Measurements from ENCODE around the gene TGFBR3.

TGFBR3 gene

DNA sequence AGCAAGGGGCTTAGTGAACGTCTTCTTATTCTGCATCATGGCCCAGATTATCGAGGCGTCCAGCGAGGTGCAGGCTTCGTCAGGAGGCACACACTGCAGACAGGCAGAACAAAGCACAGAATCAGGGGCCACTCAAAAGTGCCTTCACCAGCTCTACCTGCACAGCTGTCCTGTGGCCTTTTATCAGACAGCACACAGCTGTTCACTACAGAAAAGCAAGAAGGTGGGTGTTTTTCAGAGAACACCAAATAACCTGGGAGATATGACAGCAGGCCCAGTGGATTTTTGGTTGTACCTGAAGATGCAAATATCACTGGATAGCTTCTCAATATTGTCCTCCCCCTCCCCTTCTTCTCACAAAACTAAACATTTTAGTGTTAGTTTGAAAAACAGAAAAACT, 177.3 kb downstream of the TGFBR3 start:
- no peak for TF ChIP-seq EZH2phosphoT487 (conservative IDR thresholded peaks at IDR 0.05; ENCODE audit: low read length)
- TF ChIP-seq, protein P1, sequence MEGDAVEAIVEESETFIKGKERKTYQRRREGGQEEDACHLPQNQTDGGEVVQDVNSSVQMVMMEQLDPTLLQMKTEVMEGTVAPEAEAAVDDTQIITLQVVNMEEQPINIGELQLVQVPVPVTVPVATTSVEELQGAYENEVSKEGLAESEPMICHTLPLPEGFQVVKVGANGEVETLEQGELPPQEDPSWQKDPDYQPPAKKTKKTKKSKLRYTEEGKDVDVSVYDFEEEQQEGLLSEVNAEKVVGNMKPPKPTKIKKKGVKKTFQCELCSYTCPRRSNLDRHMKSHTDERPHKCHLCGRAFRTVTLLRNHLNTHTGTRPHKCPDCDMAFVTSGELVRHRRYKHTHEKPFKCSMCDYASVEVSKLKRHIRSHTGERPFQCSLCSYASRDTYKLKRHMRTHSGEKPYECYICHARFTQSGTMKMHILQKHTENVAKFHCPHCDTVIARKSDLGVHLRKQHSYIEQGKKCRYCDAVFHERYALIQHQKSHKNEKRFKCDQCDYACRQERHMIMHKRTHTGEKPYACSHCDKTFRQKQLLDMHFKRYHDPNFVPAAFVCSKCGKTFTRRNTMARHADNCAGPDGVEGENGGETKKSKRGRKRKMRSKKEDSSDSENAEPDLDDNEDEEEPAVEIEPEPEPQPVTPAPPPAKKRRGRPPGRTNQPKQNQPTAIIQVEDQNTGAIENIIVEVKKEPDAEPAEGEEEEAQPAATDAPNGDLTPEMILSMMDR (IDR thresholded peaks at IDR 0.05; ENCODE audit: insufficient read depth, low read length, poor library complexity, severe bottlenecking) = no peak
- Histone ChIP-seq H3K79me2 (ENCODE audit: insufficient read depth, low read length) (no peaks in the 10 kb centered on the region), H4K20me1 (ENCODE audit: low read depth, low read length) (no peaks in the 10 kb centered on the region), H3K4me2 (ENCODE audit: low read depth, low read length, poor library complexity, severe bottlenecking) (no peak overlapping the region), H3K27ac (ENCODE audit: low read depth, low read length) (no peak overlapping the region), H2AFZ (ENCODE audit: low read depth, low read length, severe bottlenecking) (no peak overlapping the region), H3K9me3 (ENCODE audit: insufficient read depth, low read length) (no peaks in the 10 kb centered on the region), H3K9ac (ENCODE audit: low read length) (no peak overlapping the region), H3F3A (ENCODE audit: insufficient read depth) (no peaks in the 10 kb centered on the region), H3K4me3 (ENCODE audit: insufficient read depth, low read length, poor library complexity, severe bottlenecking) (no peak overlapping the region), H3K9me2 (replicated peaks; ENCODE audit: insufficient read depth, low read length) (no peaks in the 10 kb centered on the region), H3K27me3 (ENCODE audit: low read length) (no peaks in the 10 kb centered on the region), H3K36me3 (ENCODE audit: low read length) (no peaks in the 10 kb centered on the region)

DNA sequence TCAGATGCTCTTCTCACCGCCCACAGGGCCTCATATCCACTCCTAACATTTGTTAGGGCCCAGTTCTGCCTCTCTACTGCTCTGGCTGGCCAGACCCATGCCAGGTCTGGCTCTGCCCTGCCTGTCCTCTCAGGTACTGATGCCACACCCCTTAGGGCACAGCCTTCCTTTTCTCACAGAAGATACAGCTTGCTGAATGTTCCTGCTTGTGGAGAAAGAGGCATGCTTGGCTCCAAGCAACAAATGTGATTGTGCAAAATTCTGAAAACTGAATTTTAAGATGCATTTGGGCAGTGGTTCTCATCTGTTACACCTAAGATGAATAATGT, 178.1 kb downstream of the TGFBR3 start:
- no peak overlapping the region for H3K27ac ChIP-seq (ENCODE audit: low read depth, low read length)
- no peak overlapping the region for H3K9ac ChIP-seq (ENCODE audit: low read length)
- no peak overlapping the region for H3K4me2 ChIP-seq (ENCODE audit: low read depth, low read length, poor library complexity, severe bottlenecking)
- H4K20me1 ChIP-seq (ENCODE audit: low read depth, low read length) = no peaks in the 10 kb centered on the region
- no peak for TF ChIP-seq EZH2phosphoT487 (conservative IDR thresholded peaks at IDR 0.05; ENCODE audit: low read length)
- TF ChIP-seq, protein P1 (IDR thresholded peaks at IDR 0.05; ENCODE audit: insufficient read depth, low read length, poor library complexity, severe bottlenecking) = no peak
- H3K27me3 ChIP-seq (ENCODE audit: low read length) = no peaks in the 10 kb centered on the region
- H3K36me3 ChIP-seq (ENCODE audit: low read length) = no peaks in the 10 kb centered on the region
- no peaks in the 10 kb centered on the region for H3K79me2 ChIP-seq (ENCODE audit: insufficient read depth, low read length)
- H3K9me2 ChIP-seq (replicated peaks; ENCODE audit: insufficient read depth, low read length) = no peaks in the 10 kb centered on the region
- no peaks in the 10 kb centered on the region for H3F3A ChIP-seq (ENCODE audit: insufficient read depth)
- H2AFZ ChIP-seq (ENCODE audit: low read depth, low read length, severe bottlenecking) = no peak overlapping the region
- H3K4me3 ChIP-seq (ENCODE audit: insufficient read depth, low read length, poor library complexity, severe bottlenecking) = no peak overlapping the region
- no peaks in the 10 kb centered on the region for H3K9me3 ChIP-seq (ENCODE audit: insufficient read depth, low read length)

DNA sequence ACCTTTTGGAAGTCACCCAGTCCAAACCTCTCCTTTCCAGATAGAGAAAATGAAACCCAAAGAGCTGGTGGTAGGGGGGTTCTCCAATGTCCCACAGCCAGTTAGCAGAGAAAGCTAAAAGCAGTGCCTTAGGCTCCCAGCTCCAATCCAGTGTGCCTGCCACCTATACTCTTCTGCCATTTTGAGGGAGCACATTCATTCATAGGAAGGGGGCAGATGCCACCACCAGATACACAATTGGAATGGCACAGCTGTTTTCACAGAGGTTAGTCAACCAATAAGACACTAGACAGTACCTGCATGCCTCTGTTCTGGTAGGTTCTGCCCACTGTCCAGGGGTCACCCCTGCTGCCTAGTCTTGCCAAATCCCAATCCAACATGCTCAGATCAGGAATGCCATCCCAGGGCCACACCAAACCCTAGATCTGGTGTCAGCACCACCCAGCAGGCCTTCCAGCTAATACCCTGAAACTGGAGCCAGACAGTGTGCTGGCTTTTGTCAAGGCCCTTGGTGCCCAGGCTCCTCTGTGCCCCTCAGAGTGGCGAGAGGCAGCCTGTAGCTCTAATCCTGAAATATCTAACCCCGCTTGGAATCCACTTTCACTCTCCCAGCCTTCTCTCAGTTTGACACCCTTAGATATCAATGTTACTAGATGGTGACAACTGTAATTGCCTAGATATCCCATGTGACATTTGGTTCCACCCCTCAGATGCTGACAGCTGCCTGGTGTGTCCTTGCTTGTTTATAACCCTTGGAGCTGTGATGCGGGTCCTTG, 178.6 kb downstream of the TGFBR3 start:
- no peak for TF ChIP-seq EZH2phosphoT487 (conservative IDR thresholded peaks at IDR 0.05; ENCODE audit: low read length)
- TF ChIP-seq, protein P1 (IDR thresholded peaks at IDR 0.05; ENCODE audit: insufficient read depth, low read length, poor library complexity, severe bottlenecking) = no peak
- Histone ChIP-seq H3K9ac (ENCODE audit: low read length) (no peak overlapping the region), H3K79me2 (ENCODE audit: insufficient read depth, low read length) (no peaks in the 10 kb centered on the region), H4K20me1 (ENCODE audit: low read depth, low read length) (no peaks in the 10 kb centered on the region), H3K27me3 (ENCODE audit: low read length) (no peaks in the 10 kb centered on the region), H3K36me3 (ENCODE audit: low read length) (no peaks in the 10 kb centered on the region), H3K9me3 (ENCODE audit: insufficient read depth, low read length) (no peaks in the 10 kb centered on the region), H3K4me2 (ENCODE audit: low read depth, low read length, poor library complexity, severe bottlenecking) (no peak overlapping the region), H3K27ac (ENCODE audit: low read depth, low read length) (no peak overlapping the region), H3K4me3 (ENCODE audit: insufficient read depth, low read length, poor library complexity, severe bottlenecking) (no peak overlapping the region), H3K9me2 (replicated peaks; ENCODE audit: insufficient read depth, low read length) (no peaks in the 10 kb centered on the region), H2AFZ (ENCODE audit: low read depth, low read length, severe bottlenecking) (no peak overlapping the region), H3F3A (ENCODE audit: insufficient read depth) (no peaks in the 10 kb centered on the region)
